Measurements from ENCODE around the gene PVRIG. TPM values are rescaled to one million over a fixed set of nuclear protein-coding genes. Genes with fewer than 3 reads are reported as not detected.
A peak's percentile ranks its signal among the peaks of the same experiment; 100 is the strongest.
"Not testable (repeated sequence)": the region's sequence is repeated elsewhere in the genome, so short reads cannot be mapped to it uniquely, and the experiment has no call there.

Gene PVRIG
- total RNA-seq, 1 experiment from 2014 or later = not detected

DNA sequence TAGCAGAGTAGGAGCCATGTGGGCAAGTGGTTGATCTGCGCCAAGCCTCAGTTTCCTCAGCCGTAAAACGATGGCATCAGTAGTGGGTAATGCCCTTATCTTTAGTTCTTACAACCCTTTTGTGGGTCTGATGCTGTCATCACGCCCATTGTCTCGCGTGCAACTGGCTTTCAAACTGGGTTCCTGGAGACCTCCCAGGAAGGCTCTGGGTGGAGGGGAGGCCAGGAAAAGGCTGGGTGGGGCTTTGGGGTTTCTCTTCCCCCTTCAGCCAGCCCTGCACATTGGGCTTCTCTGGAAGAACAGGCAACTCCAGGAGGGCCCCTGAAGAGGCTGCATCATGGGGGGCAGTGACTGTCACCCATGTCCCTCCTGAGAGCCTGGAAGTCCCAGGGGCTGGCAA is 5.1 kb downstream of the PVRIG start:
- DNase-seq (ENCODE audit: low read depth) = not testable (repeated sequence)

DNA sequence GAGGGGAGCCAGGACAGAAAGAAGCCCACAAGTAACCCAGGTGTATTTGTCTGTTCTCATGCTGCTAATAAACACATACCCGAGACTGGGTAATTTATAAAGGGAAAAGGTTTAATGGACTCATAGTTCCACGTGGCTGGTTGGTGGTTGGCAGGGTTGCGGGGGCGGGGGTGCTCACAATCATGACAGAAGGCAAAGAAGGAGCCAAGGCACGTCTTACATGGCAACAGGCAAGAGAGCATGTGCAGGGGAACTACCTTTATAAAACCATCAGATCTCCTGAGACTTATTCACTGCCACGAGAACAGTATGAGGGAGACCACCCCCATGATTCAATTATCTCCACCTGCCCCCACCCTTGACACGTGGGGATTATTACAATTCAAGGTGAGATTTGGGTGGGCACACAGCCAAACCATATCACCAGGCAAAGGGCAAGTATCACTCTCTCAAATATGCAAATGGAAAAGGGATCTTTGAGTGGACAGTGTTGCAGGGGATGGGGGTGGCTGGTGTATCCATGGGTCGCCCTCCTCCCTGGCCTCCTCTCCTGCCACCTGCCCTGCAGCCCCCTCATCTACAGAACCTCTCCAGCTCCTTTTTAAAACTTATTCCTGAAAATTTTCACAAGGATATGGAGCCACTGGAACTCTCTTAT is 15.0 kb downstream of the PVRIG start:
- not testable (repeated sequence) for DNase-seq (ENCODE audit: low read depth)

DNA sequence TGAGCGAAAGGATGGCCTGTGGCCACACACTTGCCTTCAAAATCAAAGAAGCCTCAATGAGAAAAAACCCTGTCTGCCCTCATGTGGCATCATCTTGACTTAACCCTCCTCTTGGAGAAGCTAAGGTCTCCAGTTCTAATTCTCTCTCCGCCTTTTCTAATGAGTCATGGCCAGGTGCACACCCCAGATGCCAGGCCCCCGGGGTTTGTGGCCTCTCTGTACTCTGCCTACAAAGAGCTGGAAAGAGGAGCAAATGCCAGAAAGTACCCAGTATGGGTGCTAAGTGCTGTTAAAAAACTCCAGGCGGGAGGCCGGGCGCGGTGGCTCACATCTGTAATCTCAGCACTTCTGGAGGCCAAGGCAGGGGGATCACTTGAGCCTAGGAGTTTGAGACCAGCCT is 20.2 kb downstream of the PVRIG start:
- DNase-seq (ENCODE audit: low read depth) = not testable (repeated sequence)

DNA sequence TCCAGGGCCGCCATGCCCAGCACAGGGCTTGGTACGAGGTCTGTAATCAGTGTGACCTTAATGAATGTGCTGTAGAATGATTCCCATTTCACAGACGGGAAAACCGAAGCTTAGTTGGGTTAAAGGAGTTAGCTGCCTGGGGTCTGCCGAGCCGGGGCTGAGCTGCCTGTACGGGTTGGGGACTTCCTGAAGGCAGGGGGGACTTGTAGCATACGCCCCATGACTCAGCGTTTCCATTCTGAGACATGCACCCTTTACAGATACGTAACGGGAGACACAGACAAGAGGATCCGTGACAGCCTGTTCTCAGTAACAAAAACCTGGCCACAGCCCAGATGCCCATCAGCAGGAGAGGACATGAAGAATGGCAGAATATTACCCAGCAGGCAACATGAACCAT is 23.6 kb downstream of the PVRIG start:
- peak; percentile 34 for DNase-seq (ENCODE audit: low read depth)

DNA sequence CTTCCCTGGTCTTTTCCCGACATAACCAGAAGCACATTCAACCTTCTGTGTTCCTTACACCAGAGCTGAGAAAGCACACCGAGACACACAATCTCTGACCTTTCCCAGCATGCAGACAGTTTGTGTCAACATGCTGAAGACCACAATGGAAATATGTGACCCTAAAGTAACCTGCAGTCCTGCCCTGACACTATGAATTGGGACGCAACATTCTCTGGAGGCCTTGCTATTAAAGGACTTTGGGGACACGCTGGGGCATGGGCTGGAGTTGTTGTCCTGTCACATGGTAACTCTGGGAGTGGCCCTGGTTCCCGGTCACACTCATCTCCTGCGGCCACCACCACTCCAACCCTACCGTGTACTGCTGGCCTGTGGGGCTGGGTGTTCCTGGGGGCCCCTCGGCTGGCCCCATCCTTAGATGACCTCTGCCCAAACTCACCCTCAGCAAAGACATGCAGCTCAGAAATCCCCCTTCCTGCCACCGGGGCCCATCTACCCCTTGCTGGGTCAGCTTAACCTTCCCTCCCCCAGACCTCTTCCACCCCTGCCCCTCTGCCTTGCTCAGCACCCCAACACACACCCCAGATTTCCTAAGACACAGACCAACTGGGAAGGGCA is 25.3 kb downstream of the PVRIG start:
- DNase-seq (ENCODE audit: low read depth) = not testable (repeated sequence)

DNA sequence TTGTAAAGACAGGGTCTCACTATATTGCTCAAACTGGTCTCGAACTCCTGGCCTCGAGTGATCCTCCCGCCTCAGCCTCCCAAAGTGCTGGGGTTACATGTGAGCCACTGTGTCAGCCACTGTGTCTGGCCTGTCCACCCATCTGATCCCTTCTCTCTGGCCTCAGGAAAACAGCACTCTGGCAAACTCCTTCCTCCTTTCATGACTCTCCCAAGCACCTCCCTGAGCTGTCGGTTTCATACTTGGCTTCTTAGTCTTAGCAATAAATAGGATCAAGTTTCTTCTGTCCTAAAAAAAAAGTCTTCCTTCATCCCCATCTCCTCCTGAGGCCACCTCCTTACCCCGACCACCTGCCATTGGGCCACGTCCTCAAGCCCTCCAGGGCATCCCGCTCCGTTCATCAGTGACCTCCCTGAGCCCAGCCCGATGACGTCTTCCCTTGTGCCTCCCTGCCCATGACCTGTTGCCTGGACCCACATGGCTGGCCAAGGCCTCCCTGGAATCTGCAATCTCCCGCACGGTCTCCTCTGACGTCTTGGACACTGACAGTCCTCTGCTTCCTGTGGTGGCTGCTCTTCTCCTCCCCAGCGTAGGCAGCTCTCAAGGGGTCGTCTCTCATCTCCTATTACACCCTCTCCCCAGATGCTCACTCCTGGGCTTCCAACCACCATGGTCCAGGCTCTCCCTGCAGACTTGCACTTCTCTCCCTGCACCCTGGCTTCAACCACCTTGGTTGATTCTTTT is 26.5 kb downstream of the PVRIG start:
- DNase-seq (ENCODE audit: low read depth) = peak; percentile 27

DNA sequence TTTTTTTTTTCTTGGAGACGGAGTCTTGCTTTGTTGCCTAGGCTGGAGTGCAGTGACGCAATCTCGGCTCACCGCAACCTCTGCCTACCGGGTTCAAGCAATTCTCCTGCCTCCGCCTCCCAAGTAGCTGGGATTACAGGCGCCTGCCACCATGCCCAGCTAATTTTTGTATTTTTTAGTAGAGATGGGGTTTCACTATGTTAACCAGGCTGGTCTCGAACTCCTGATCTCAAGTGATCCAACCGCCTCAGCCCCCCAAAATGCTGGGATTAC is 27.1 kb downstream of the PVRIG start:
- DNase-seq (ENCODE audit: low read depth) = not testable (repeated sequence)

DNA sequence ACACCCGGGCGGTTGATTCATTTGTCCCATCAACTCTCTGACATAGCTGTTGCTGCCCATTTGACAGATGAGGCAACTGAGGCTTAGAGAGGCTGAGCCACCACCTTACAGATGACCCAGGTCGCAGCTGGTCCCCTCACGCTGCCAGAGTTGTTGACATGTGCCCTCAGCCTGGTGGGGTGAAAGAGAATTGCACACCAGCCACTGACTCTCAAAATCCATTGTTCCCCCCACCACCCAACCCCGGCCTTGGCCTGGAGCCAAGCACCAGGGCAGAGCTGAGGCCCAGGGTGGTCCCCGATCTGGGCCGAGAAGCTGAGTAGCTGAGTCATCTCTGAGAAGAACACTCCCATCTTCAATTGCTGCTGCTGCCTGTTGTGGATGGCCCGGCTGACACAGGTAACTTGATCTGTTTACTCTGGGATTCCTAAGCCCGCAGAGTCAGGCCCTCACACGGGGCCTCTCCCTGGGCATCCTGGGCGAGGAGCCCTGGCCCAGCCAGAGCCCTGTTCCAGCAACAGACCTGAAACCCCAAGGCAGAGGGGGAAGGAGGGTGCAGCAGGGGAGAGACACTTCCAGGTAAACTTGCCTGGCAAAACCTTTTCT is 27.5 kb downstream of the PVRIG start:
- DNase-seq (ENCODE audit: low read depth) = peak; percentile 91

DNA sequence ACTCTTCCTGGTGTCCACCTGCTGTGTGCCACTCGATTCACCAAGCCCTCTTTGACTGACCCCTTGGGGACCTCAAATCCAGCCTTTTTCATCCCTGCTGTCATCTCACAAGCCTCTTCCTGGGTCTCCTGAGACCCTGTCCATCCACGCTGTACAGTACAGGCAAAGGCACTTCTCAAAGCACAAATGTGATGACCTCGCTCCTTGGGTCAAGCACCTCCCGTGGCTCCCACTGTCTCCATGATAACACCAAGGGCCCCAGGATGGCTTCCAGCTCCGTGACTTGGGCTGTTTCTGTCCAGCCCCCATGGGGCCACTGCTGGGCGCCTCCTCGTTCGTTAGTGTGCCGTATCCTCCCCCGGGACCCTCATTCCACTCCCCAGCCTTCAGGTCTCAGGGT is 28.7 kb downstream of the PVRIG start:
- no peak for DNase-seq (ENCODE audit: low read depth)

DNA sequence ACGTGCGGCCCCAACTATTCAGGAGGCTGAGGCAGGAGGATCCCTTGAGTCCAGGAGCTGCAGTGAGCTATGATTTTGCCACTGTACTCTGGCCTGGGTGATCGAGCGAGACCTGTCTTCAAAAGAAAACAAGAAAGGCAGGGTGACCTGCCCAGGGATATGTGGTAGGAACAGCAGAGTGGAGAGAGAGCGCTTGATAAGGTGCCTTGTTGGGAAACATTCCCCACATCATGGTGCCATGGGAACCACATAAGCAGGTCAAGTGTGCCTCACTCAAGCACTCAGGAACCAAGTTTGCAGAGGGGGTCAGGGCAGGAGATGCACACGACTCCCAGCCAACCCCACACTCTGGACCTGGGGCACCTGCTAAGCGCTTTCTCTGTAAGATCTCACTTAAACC is 37.3 kb downstream of the PVRIG start:
- no peak for DNase-seq (ENCODE audit: low read depth)

DNA sequence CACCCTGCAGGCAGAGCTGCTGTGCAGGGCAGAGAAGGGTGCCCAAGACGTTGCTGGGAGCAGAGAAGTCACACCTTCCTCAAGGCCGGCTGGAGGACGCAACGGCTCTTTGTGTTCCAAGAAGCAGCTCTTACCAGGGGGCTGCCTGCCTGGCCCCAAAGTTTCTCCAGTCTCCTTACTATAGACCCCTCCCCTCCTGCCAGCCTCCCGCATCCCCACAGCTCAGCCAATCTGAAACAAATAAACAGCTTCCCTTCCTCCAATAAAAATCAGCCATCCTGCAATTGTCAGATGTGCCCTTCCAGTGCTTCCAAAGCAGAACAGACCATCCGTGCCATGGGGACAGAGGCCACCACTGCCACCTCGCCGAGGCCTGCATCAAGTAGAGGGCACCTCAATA is 40.2 kb downstream of the PVRIG start:
- not testable (repeated sequence) for DNase-seq (ENCODE audit: low read depth)

DNA sequence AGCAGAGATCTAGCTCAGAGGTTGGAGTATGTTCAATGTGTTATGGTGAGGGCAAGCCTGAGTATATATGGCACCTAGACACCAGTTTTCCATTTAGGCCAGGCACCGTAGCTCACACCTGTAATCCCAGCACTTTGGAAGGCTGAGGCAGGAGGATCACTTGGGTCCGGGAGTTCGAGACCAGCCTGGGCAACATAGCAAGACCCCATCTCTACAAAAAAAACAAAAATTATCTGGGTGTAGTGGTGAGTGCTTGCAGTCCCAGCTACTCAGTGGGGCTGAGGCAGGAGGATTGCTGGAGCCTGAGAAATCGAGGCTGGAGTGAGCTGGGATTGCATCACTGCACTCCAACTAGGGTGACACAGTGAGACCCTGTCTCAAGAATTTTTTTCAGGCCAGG is 43.1 kb downstream of the PVRIG start:
- DNase-seq (ENCODE audit: low read depth) = not testable (repeated sequence)

DNA sequence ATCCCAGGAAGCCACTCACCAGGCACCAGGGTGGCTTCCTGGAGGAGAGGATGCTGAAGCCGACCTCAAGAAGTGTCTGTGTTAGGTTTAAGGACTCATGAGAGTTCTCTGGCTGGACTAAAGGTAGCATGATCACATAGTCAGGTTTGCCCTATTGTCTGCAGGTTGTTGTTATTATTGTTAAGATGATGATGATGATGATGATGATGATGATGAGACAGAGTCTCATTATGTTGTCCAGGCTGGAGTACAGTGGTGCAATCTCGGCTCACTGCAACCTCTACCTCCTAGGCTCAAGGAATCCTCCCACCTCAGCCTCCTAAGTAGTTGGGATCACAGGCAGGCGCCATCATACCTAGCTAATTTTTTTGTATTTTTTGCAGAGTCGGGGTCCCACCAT is 44.5 kb downstream of the PVRIG start:
- not testable (repeated sequence) for DNase-seq (ENCODE audit: low read depth)

DNA sequence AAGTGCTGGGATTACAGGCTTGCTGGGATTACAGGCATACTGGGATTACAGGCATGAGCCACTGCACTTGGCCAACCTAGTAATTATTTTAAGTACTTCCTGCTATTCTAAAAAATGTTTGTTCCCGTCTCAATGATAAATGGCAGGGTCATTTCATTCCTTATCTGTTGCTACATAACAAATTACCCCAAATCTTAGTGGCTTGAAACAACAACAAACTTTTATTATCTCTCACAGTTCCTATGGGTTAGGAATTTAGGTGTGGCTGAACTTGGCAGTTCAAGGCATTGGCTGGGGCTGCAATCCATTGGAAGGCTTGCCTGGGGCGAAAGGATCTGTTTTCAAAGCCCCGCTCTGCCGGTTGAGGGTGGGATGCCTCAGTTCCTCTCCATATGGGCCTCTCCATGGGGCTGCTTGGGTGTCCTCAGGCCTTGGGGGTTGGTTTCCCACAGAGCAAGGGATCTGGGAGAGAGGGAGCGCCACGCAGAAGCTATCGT is 45.0 kb downstream of the PVRIG start:
- DNase-seq (ENCODE audit: low read depth) = not testable (repeated sequence)

DNA sequence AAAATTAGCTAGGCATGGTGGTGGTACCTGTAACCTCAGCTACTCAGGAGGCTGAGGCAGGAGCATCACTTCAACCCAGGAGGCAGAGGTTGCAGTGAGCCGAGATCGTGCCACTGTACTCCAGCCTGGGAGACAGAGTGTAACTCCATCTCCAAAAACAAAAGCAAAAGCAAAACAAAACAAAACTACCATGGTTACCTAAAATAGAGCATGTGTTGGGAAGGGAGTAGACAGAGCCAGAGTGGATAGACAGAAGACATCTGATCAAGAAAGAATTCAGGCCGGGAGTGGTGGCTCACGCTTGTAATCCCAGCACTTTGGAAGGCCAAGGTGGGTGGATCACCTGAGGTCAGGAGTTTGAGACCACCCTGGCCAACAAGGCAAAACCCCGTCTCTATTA is 46.1 kb downstream of the PVRIG start:
- DNase-seq (ENCODE audit: low read depth) = not testable (repeated sequence)

DNA sequence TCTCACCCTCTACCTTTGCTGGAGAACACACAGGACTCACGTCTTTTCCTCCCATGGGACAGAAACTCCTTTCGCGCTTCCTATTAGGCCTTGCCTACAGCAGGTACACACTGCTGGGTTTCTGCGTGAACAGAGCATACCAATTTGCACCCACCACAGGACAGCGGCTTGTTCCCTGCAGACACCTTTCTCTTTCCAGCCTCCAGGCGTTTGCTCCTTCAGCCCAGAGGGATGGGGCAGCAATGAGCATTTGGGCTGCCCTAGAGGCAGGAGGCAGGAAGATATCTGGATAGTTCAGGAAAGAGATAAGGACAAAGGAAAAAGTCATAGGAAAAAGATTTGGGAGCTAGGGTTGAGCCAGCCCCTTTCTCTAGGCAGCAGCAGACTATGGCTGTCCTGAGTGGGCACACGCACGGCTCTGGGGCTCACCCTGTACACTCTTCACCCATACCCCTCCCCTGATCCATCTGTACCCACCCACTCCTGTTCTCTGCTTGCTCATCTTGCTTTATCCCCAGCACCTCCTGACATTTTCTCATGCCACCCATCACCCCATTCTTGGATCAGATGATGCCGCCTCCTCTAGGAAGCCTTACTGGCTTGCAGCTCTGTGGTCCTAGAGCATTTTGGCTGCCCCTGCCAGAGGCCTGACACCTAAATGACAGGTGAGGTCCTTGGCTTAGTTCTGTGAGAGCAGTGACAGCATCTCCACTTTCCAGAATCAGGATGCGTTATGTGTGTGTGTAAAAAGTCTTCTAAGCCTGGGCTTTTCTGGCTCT is 47.0 kb downstream of the PVRIG start:
- DNase-seq (ENCODE audit: low read depth) = no peak

DNA sequence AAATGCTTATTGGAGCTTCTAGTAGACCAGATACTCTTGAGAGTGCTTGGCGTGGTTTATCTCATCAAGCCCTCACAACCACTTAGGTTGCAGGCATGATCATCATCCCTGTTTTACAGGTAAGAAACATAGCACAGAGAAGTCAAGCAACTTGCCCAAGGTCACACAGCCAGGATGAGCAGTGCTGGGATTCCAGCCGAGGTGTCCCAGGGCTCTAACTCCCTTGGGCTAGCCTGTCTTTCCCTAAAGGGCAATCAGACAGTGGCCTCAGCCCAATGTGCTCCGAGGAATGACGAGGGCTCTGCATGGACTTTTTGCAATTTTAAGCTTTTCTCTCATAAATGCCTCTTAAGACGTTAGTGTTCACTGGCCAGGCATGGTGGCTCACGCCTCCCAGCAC is 47.9 kb downstream of the PVRIG start:
- DNase-seq (ENCODE audit: low read depth) = no peak

DNA sequence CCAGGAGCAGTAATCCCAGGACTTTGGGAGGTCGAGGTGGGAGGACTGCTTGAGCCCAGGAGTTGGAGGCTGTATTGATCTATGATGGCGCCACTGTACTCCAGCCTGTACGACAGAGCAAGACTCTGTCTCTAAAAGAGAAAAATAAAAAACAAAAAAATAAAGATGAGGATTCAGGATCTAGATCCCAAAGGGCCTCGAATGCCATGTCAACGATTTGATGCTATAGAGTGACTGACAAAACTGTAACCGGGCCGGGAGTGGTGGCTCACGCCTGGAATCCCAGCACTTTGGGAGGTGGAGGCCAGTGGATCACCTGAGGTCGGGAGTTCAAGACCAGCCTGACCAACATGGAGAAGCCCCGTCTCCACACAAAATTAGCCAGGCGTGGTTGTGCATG is 49.1 kb downstream of the PVRIG start:
- DNase-seq (ENCODE audit: low read depth) = not testable (repeated sequence)

DNA sequence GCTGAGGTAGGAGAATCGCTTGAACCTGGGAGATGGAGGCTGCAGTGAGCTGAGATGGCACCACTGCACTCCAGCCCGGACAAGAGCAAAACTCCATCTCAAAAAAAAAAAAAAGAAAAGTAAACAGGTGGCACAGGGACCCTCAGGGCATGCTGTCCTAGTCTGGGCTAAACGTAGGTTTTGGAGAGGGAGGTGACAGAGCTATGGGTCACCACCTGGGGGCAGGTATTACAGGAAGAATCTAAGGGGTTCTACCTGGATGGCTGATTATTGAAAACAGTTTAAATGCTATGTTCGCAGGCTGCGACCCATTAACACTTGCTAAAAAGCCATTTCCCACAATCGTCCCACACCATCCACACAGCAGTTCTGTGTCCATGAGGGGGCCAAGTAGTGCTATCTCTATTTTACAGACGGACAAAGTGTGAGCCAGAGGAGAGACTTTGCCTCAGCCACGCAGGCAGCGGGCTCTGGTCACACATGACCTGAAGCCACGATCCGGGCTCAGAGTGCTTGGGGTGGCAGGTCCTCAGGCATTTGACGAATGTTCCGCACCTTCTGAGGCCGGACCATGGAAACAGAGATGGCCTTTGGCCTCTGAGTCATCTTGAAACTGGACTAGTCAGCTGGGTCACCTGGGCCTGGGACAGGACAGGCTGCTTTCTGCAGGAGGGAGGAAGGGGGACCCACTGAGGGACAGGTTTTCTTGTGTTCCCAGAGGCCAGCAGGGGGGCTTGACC is 49.7 kb downstream of the PVRIG start:
- not testable (repeated sequence) for DNase-seq (ENCODE audit: low read depth)

DNA sequence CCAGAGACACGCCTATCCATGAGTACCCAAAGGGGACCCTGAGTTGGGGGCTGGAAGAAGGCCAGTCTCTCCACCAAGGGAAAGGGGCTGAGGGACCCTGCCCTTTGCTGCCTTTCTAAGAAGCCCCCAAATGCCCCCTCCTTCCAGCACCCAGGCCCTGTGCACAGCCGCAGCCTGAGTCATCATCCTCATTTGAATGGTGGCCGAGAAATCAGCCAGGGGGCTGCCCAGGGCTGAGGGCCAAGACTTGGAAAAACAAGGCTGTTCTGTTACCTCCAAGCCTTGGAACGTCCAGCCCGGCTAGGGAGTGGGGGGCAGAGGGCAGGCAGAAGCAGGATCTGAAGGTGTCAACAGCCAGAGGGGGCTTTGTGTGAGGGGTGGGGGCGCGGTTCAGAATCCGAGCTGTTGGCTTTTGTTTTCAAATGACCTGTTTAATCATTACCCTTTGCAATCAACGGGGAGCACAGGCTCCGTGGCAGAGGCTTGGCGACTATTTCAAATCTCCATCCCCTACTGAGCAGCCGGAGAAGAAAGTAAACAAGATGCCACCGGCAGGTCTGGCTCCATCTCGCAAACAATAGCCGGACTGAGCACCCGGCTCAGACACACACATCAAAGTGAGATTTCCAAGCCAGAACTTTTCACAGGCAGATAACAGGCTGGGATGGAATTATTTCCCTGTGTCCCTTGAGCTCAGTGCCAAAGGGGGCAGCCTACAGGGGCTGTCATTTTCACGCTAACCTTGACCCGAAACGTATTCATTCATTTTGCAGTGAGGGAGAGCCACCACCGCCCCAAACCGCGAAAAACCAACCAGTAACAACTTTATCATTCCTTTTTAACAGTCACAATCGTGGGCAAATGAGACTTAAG is 50.5 kb downstream of the PVRIG start:
- DNase-seq (ENCODE audit: low read depth) = not testable (repeated sequence)
